GM19023 (cell line): ENCODE measurements around the gene ASB6.
"Not testable (repeated sequence)": the region's sequence is repeated elsewhere in the genome, so short reads cannot be mapped to it uniquely, and the experiment has no call there.

Source experiments
- ATAC-seq: cut with Tn5 transposase; IDR thresholded peaks from one replicate; pipeline ENCODE4 v1.9.1; 2021; ENCODE audit warnings: mild to moderate bottlenecking, moderate library complexity; ENCODE audit not compliant: unreplicated experiment

The ASB6 gene

DNA sequence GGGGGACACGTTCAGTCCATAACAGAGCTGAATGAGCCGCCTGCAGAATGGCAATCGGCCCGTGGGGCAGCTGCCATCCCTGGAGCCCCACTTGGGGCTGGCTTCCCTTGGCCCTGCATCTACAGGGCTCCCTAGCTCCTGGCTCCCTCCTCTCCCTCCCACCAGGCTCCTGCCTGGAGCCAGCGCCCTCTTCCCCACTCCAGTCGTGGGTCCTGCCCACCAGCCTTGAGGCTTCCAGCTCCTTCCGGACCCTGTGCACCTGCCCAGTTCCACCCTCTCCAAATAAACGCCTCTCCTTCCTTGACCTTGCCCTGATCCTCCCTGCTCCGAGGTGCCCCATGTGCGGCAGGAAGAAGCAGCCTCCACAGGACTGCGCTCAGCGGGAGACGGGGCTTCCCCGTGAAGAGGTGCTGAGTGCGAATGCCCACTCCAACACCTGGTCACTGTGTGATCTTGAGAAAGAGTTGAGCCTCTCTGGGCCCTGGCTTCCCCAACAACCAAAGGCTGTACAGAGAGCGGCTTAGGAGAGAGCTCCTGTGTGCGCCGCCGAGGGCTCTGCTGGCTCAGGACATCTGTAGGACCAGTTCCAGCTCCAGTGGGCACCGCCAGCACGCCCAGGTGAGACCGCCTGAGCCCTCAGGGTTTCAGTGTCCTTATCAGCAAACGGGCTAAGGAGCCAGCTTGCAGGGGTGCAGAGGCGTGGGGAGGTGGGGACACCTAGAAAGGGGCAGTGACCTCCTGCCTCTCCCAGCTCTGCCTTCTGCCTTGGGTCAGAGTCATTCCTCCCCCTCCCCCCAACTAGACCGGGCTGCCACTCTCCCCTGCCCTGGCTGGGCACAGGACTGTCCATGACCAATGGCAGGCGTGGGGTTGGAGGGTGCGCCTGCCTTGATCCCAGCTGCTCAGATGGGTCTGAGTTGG is 33.1 kb downstream of the ASB6 start:
- ATAC-seq, result no peak

DNA sequence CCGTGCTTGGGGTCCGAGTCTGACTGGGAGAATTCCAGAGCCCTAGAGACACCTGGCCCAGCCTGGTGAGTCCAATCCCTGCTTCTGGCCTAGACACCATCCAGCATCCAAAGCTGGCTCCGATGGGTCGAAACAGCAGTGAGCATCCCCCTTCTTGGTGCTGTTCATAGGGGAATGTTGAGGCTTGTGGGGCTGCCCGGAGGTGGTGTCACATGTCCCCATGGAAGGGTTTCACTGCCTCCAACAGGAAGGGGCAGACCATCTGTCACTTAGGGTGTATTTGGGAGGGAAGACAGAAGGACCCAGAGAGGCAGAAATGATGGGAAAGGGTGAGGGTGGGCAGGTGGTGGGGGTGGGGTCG is 34.9 kb downstream of the ASB6 start:
- no peak for ATAC-seq

DNA sequence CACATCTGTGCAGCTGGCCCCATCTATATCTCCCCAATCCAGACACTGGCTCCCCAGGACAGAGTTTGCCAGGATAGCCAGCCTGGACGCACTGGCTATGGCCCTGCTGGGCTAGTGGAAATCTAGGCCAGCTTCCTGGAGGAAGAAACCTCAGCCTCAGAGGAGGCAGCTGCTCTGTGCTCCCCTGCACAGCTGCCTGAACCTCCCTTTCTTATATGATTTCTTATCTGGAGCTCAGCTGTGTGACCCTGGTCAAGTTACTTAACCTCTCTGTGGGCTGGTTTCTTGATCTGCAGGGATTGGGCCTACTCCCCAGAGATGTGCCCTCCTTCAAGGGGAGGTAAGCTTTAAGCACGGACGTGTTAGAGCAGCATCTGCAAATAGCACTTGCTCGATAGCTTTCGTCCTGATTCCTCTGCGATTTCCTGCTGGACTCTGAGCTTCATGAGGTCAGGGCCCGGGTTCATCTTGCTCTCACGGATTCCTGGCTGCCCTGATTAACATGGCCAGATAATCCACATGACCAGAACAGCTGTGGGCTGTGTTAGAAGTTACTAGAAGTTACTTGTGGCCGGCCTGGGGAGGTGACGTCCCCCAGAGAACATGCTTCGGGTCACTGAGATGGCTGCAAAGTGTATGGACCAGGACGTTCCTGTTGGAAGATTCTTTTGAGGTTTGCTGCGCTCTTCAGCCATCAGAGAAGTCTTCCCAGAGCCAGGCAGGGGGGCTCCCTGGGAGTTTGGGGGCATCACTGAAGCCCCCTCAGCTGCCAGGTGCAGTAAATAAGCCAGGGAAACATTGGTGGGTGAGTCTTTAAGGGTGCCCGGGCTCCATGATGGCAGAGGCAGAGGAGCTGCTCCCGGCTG is 35.6 kb downstream of the ASB6 start:
- ATAC-seq, result no peak

DNA sequence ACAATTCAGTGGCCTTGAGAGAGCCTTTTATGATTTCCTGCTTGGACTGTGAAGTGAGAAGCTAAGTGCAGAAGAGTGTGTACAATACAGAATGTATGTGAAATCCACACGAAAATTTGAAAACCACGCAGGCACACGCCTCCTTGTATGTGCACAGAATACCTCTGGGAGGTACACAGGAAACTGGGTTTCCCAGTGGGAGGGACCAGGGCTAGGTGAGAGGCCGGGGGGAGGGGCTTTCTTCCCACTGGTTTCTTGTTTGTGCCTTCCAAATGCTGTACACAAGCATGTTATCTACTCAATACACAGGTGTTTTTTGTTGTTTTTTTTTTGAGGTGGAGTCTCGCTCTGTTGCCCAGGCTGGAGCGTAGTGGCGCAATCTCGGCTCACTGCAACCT is 37.2 kb downstream of the ASB6 start:
- no peak for ATAC-seq

DNA sequence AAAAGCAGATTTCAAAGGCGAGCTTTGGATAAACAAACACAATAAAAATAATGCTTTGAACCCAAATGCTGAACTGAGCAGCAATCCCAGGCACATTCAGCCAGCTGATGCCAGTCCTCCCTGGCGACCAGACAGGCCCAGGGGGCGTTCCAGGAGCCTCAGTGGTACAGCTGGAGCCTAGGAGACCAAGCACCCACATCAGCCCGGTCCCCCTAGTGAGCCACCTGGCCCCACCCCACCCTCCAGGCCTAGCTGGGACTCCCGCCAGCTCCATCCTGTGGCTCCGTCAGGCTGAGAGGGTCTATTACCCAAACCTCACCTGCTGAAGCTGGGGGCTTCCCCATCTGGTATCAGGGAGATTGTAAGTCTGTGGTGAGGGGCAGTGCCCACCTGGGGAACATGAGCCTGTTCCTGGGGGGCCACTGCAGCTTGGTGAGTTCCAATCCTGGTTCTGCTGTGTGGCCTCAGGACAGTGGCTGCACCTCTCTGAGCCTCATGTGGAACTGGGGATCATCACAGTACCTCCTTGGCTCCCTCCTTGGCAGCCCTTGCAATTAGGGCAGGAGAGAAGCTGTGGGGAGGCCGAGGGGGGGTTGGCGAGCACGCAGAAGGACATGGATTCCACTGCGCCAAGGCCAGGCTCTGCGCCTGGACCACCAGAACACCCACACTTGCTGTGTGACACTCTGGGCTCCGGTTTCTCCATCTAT is 37.7 kb downstream of the ASB6 start:
- ATAC-seq, result no peak

DNA sequence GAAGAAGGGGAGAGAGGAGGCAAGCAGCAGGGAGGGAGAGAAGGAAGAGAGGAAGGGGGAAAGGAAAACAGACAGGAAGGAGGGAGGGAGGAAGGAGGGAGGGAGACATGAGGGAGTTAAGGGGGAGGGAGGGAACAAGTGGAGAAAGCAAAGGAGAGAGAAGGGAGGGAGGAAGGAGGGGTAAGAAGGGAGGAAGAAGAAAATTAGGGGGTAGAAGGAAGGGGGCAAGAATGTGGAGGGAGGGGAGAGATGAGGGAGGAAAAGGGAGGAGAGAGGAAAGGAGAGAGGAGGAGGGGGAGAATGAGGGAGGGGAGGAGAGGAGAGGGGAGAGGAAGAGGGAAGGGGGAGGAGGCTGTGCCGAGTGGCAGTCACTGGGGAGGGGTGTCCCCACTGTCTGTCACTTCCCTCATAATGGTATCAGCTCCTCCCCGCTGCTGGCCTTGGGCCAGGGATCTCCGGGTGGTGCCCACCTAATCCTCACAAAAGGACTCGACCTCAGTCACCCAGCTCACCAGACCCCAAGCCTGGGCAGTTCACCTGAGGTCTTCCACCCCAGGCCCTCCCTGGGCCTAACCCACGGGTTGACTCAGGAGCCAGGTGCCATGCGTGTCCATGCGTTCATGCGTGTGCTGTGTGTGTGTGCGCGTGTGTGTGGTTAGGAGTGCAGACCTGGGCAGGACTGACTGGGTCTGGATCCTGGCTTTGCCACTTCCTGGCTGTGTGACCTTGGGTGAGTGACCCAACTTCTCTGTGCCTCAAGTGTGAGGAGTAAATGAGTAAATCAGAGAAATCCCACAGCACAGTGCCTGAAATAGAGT is 39.1 kb downstream of the ASB6 start:
- no peak for ATAC-seq

DNA sequence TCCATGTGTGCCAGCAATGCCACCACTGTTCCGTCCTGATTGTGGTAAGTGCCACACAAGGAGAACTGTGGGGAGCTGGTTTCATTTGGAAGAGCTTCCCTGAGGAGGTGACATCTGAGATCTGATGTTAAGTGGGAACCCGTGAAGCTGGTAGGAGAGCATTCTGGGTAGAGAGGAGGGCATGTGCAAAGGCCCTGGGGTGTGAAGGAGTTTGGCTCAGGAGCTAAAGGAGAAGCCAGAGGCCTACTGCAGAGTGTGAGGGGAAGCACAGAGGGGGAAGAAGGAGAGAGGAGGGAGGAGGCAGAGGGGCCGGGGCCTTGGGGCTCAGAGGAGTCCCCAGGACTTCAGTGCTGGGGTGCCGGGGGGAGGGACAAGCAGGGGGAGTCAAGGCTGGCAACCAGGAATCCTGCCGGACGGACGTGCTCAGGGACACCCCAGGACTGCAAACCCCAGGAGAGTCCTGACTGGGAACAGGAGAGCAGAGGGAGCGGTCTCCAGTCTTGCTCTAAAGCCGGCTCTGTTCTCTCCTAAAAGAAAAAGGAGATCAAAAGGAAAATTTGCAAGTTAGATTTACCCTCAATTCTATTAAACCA is 40.8 kb downstream of the ASB6 start:
- no peak for ATAC-seq

DNA sequence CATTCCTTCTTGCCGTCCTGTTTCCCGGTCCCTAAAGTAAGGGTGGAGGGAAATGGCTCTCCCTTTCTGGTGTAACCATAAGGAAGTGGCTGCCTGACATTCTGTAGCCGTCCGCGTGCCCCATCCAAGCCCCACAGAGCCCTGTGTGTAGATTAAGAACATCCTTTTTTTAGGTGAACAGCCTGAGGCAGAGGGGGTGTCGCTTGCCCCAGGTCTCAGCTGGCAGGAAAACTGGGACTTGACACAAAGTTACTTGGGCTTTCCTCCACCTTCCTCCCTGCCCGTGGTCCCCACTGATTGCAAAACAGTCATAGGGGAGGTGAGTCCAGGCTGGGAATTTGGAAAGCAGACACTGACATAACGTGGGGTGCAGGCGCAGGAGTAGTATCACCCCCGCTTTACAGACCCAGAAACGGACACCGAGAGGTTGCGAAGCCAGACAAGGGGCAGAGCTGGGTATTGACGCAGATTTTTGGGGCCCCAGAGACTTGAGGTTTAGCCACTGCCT is 43.8 kb downstream of the ASB6 start:
- ATAC-seq, result no peak

DNA sequence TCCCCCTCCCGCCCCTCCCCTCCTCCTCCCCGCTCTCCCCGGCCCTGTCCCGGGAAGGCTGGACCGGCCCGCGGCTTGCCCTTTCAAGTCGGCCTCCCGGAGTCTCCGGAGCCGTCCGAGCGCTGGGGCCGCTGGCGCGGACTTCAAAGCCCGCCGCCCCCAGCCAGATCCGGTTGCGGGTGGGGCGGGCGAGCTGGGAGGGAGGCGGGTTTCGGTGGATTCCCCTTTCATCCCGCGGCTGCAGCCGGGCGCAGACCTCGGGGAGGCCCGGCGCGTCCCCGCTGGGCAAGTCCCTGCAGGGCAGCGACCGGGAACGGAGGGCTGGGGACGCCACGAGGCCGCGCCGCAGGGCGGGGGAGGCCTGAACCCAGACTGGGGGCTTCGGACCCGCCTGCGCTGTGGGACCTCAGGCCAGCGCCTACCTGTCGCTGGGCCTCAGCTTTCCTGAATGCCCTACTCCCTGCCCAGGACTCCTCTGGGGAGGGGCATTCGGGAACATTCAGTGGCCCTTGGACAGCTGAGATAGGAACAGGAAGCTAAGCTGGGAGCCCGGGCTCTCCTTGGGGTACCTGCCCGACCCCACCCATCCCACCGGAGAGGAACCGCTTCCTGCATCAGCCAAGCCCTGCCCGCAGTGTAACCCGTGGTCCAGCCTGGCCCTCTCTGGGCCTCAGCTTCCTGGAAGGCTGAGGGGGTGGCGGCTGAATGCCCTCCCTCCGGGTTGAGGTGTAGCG is 44.4 kb downstream of the ASB6 start:
- ATAC-seq, result no peak

DNA sequence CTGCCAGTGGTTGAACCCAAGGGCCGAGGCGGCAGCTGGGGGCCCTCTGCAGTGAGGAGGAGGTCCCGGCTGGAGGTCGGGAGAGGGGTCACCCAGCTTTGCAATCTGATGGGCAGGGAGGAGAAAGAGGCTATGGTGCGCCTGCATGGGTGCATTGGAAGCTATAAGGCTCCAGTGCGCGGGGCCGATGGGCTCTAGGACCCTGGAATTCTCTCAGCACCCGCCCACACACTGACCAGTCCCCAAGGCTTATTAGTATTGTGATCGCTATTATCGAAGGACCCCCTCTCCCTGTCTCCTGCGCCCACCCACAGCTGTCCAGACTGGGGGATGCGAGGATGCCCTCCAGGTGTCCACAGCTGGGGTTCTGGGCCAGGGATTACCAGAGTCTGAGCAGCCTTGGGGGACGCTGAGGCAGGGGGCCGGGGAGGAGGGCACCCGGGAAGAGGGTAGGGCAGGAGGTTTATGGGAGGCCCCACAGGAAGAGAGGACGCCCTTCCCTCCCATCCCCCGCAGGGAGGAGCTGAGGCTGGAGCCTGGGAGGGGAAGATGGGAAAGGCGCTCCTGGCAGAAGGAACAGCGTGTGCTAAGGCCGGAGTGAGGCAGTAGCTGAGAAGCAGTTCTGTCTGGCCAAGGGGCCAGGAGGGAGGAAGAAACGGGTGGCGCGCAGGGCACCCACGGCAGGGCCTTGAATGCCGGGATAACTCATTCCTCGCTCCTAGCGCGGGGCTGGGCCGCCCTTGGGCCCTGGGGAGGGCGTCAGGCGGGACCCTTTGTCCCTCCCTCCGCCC is 45.2 kb downstream of the ASB6 start:
- ATAC-seq, result no peak

DNA sequence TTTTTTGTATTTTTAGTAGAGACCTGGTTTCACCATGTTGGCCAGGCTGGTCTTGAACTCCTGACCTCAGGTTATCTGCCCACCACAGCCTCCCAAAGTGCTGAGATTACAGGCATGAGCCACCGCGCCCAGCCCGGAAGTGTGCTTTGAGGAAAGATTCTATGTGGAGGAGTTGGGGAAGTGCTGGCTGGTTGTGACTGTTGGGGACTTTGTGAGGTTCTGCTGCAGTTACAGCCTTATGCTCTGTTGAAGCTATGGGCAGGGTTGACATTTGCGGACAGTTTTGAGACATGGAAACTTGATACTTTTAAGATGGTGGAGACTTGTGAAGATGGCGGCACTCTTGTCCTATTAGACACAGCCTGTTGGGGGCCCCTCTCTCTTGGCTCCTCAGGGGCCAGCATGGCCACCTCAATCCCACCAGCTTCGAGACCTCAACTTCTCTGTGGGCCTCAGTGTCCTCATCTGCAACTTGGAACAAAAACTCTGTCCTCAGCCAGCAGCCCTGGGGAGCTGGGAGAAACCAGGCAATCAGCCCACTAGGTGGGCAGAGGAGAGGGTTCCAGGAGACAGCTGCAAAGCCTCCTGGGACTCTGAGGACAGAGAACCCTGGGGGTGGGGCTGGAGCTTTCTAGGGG is 45.9 kb downstream of the ASB6 start:
- no peak for ATAC-seq

DNA sequence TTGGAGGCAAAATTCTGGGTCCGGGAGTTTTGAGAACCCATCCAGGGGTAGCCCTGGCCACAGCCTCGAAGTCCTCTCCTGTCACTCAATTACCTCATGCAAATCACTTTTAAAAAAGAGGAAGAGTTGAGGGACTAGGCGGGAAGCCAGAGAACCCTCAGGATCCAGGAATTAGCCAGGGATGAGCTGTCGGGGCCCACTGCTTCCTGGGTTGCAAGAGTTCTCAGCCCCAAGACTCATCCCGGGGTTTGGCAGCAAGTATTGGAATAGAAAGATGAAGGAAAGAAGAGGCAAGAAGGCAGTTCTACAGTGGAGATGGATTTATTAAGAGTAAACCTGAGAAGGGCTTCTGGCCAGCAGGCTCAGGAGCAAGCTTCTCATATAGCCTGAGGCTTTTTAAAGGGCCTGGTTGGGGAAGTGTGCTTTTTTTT is 46.6 kb downstream of the ASB6 start:
- no peak for ATAC-seq

DNA sequence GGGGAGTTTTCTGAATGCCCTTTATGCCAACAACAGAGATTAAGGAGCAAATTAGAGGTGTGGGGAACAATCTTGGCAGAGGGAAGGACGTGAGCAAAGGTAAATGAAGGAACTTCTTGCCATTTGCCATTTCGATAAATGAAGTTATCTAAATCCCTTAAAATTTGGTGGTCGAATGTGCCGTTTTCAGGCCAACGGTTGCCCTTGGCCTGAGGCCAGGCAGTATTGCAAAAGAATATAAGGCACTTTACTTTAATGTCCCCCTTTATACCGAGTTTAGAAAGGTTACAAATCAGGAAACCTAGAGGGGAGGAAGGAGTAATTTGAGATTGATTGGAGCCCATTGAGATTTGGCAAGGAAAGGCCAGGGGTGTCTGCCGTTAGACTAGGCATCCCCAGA is 47.3 kb downstream of the ASB6 start:
- no peak for ATAC-seq

DNA sequence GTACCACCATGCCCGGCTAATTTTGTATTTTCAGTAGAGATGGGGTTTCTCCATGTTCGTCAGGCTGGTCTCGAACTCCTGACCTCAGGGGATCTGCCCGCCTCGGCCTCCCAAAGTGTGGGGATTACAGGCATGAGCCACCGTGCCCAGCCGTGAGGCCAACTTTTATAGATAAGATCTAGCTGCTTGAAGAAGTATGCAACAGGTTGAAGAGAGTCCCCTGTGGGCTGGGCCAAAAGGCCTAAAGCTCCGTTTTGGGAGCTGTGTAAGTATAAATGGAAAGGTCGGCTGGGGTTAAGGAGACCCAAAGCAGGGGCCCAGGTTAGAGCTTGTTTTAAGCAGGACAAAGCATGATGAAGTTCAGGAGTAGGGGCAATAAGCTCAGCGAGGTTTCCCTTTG is 49.2 kb downstream of the ASB6 start:
- not testable (repeated sequence) for ATAC-seq

DNA sequence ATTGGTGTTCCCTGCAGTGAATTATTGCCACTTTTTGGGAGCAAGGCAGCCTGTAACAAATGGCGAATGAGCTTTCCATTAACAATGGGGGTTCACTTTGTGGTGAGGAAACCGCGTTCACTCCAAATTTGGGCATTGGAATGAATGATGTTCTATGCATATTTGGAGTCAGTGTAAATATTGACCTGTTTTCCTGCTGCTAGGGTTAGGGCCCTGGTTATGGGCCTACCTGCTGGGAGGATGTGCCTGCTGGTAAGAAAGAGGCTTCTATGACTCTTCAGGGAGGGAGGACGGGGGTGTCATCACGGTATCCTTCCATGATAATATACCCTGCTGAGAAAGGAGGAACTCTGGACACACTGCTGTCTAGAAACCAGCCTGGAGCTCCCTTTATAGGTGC is 50.0 kb downstream of the ASB6 start:
- ATAC-seq, result no peak

DNA sequence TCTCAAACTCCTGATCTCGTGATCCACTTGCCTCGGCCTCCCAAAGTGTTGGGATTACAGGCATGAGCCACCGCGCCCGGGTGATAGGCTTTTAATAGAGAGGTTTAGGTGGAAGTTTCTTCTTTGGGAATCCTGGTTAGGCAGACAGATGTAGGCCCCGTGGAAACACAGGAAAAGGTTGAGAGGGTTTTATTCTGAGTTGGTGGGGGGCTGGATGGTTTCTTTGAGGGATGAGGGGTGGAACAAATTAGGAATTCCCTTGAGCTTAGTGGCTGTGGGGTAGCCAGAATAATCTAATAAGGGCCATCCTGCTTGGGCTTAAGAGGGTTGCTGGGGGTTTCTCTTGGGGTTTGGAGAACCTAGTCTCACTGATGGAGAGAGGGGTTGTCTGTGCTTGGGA is 51.5 kb downstream of the ASB6 start:
- no peak for ATAC-seq

DNA sequence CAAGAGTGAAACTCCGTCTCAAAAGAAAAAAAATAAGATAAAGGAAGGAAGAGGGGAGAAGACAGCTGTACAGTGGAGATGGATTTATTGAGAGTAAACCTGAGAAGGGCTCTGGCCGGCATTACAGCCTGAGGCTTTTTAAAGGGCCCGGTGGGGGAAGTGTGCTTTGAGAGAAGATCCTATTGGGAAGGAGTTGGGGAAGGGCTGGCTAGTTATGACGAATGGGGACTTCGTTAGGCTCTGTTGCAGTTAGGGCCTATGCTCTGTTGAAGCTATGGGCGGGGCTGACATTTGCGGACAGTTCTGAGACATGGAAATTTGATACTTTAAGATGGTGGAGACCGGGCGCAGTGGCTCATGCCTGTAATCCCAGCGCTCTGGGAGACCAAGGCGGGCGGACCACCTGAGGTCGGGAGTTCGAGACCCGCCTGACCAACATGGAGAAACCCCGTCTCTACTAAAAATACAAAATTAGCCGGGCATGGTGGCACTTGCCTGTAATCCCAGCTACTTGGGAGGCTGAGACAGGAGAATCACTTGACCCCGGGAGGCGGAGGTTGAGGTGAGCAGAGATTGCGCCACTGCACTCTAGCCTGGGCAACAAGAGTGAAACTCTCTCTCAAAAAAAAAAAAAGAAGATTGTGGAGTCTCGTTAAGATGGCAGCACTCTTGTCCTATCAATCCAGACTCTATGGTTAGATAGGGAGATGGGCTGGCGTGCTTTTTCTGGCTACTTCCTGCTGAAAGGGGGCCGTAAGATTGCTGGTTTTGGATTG is 54.3 kb downstream of the ASB6 start:
- ATAC-seq, result no peak
